ENCODE measurements around the gene SLC9A5.

Gene SLC9A5, protein sequence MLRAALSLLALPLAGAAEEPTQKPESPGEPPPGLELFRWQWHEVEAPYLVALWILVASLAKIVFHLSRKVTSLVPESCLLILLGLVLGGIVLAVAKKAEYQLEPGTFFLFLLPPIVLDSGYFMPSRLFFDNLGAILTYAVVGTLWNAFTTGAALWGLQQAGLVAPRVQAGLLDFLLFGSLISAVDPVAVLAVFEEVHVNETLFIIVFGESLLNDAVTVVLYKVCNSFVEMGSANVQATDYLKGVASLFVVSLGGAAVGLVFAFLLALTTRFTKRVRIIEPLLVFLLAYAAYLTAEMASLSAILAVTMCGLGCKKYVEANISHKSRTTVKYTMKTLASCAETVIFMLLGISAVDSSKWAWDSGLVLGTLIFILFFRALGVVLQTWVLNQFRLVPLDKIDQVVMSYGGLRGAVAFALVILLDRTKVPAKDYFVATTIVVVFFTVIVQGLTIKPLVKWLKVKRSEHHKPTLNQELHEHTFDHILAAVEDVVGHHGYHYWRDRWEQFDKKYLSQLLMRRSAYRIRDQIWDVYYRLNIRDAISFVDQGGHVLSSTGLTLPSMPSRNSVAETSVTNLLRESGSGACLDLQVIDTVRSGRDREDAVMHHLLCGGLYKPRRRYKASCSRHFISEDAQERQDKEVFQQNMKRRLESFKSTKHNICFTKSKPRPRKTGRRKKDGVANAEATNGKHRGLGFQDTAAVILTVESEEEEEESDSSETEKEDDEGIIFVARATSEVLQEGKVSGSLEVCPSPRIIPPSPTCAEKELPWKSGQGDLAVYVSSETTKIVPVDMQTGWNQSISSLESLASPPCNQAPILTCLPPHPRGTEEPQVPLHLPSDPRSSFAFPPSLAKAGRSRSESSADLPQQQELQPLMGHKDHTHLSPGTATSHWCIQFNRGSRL

GRCh38 chr16:67248401-67249177 is at the start of gene SLC9A5:
Gene SLC9A5 (plus strand): TSS chr16:67248979. CDS start chr16:67249015, 36 bp downstream.
- no peak for DNase-seq

- no peak for DNase-seq
Measured at GRCh38 chr16:67199011-67199807, 49.6 kb upstream of the SLC9A5 start, which contains the start of gene ELMO3. Gene ELMO3 (plus strand): TSS chr16:67199131. CDS start chr16:67199327, 196 bp downstream.

GRCh38 chr16:67199808-67200198 is 49.0 kb upstream of the SLC9A5 start:
- no peak for DNase-seq

DNA sequence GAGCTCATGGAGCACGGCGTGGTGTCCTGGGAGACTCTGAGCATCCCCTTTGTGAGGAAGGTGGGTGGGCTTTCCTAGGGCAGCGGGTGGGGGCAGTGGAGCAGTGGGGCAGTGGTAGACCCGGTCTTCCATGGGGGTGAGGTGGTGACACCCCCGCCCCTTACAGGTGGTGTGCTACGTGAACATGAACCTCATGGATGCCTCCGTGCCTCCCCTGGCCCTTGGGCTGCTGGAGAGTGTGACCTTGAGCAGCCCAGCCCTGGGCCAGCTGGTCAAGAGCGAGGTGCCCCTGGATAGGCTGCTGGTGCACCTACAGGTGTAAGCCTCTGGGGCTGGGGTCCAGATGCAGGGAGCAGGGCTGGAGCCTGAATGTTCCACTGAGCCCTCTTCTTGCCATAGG is 48.3 kb upstream of the SLC9A5 start:
- DNase-seq, result no peak

GRCh38 chr16:67201411-67202345 is 47.1 kb upstream of the SLC9A5 start:
- DNase-seq, result no peak

- DNase-seq, result no peak
Measured at GRCh38 chr16:67202426-67202825, 46.4 kb upstream of the SLC9A5 start.

DNA sequence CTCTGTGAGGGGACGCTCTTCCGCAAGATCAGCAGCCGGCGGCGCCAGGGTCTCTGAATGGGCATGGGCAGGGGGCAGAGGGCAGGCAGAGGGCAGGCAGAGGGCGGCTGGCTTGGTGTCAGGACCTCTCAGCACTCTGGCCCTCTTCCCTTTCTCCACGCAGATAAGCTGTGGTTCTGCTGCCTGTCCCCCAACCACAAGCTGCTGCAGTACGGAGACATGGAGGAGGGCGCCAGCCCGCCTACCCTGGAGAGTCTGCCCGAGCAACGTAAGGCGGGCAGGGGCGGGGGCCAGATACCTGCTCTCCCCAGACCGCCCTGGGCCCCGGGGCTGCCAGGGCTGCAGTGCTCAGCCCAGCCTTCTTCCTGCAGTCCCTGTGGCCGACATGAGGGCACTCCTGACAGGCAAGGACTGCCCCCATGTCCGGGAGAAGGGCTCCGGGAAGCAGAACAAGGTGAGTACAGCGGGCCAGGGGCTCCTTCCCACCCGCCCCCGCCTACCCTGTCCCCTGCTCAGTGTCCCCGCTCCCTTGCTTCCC is 45.8 kb upstream of the SLC9A5 start:
- no peak for DNase-seq

DNA sequence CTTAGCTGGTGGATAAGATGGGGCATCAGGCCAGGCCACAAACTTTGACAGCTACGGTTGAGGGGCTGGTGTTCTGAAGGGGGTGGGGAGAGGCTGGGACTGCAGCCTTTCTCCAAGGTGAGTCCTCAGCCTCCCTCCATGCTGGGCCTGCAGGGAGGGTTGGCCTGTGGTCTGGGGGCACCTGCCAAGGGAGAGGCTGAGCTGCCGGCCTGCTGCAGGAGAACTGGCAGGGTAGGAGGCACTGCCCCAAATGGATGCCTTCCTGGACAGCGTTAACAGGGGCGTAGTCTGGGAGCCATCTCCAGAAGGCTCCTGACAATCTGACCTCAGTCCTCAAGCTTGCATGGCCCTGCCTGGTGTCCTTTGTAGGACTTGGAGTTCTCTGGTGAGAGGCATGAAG is 44.7 kb upstream of the SLC9A5 start:
- DNase-seq, result no peak

DNA sequence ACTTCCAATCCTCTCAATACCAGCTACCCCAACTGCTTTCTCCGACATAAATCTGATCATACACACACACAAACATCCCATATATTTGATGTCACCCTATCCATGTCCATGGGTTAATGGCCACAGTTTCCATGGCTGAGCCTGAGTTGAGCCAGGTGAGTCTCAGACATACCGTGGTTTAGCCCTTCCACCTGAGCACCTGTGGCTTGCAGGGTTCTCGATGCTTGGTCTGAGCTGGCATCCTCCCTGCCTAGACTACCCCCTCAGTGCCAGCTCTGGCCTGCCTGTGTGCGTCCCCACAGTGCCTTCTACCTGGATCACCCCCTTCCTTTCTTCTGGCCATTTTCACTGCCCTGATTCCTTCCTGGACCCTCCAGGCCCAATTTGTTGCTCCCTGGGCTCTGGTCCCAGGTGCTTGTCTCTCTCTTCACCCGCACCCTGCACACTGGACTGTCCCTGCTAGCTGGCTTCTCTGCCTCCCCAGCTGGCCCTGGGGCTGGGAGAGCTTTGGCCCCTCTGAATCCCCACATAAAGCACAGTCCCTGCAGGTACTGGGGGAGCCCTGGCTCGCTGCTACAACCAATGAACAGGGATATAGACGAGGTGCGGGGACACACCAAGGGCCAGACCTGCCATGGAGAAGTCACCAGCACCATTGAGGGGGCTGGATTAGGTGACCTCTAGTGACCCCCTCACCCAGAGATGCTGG is 42.5 kb upstream of the SLC9A5 start:
- DNase-seq, result no peak

- no peak for DNase-seq
Measured at GRCh38 chr16:67206838-67207248, 41.9 kb upstream of the SLC9A5 start.

DNA sequence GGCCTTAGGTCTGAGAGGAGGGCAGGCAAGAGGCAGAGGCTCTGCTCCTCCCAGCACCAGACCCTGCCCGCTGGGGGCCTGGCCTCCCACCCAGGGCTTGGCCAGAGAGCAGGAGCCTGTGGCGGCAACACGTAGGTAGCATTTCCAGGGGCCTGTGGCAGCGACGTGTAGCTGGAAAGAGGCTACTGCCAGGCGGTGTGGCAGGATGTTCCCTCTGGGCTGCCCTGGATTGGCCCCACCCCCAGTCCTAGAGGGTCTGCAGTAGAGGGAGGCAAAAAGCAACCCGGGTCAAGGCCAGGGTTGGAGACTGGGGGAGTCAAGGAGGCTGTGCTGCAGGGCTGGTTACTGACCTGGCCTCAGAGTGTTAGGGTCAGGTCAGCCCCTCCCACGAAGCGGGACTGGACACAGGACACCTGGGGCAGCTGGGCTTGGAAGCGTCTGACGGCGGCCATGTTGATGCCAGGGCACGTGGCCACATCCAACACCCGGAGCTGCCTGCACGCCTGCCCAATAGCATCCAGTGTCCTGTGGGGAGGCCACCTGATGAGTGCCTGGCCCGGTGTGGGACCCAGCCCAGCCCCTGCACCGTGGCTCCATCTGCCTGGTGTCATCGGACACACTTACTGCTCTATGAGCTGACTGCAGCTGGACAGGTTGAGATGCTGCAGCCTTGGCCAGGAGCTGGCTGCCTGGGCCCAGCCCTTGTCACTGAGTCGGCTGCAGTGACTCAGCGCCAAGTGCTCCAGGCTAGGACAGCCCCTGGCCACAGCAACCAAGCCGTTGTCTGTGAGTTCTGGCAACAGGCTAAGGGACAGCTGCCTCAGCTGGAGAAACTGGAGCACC is 41.3 kb upstream of the SLC9A5 start:
- DNase-seq, result no peak

DNA sequence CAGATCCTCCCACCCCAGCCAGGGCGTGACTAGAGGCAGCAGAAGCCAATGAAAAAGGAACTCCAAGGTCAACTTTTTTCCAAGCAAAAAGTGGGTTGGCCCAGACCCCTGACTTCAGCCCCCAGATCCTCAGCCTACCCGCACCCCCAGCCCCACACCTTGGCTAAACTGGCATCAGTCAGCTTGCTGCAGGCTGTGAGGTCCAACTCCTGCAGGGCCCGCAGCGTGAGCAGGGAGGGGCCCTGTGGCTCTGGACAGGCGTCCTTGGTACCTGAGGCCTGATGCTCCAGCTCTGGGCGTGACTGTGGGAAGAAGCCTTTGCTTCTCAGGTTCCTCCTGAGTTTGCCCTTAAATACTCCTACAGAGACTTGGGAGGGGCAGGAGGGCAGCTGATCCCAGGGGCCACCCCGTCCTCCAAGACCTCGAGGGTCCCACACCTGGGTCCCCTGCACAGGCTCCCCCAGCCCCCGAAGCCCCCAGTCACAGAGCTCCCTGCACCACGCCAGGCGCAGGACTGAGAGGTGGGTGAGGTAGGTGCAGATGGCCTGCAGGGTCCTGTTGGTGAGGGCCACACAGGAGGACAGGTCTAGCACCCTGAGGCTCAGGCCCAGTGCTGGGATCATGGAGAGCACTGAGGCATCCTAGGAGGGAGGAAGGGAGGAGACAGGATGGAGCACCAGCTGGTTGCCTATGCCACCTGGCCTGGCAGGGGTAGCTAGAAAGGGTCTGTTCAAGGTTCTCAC is 40.5 kb upstream of the SLC9A5 start:
- no peak for DNase-seq

DNA sequence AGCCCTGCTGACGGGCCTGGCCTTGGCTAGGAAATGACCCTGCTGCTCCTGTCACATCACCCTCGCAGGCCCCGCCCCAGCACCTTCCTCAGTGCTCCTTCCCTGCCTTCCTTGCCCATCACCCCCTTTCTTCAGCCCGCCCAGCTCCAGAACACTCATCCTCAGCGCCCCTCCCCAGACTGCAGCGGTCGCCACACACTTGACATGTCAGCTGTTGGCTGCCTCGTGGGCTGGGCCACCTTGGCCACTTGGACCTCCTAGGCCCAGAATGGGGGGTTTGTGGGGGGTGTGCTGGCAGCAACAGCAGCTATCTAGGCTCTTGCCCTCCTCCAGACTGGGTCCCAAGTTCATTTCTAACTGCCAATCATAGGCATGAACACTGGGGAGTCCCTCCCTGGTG is 39.2 kb upstream of the SLC9A5 start:
- DNase-seq, result no peak

DNA sequence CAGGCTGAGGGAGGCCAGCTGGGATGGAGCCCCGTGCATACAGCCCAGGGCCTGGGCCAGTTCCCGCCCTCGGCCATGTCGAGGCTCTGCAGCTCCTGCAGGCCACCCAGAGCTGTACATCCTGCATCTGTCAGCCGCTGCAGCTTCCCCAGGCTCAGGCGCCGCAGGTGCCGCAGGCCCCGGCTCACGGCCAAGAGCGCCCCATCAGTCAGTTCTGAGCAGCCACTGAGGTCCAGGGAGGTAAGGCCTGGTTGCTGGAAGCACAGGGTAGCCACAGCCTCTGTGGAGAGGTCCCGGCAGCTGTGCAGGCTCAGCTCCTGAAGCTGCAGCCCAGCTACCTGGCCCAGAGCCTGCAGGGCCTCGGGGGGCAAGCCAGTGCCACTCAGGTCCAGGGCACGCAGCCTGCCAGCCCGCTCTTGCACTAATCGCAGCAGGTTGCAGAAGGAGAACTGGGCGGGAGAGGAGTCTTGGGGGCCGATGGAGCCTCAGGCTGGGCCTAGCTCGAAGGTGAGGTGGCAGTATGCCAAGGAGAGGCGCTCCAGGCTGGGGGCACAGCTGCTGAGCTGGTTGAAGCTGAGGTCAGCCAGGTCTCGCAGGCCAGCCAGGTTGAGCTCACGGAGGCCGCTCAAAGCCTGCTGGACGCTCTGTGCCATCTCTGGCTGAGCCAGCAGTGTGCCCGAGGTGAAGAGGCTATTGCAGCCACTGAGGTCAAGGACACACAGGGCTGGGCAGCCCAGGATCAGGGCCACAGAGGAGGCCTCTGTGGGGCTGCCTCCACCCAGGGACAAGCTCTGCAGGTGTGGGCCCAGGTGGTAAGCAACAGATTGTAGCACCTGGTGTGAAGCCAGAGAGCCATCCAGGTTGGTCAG is 38.5 kb upstream of the SLC9A5 start:
- DNase-seq, result no peak

DNA sequence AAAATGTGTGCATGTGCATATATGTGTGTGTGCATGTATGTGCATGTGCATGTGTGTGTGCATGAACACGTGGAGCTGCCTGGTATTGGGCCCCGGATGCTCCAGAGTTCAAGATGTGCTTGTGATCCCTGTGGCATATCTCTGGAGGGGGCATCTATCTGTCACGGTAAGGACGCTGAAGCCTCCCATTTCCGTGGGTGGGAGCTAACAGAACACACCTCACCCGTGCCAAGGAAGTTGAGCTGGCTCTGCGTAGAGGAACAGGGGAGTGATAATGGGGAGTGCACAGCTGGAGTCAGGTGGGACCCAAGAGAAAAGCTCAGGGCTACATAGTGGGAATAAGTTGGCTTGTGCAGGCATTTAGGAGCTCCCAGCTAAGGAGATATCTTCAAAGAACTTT is 37.1 kb upstream of the SLC9A5 start:
- no peak for DNase-seq

DNA sequence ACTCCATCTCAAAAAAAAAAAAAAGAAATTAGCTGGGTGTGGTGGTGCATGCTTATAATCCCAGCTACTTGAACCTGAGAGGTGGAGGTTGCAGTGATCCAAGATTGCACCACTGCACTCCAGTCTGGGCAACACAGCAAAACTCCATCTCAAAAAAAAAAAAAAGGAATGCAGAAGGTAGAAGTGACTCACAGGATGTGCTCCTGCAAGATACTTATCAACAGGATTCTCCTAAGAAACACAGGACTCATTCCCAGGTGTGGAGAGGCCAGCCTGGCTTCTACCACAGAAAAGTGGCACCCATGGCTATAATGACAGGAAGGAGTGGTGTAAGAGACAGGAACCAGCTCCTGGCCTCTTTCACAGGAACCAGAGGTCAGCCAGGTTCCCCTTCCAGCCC is 36.0 kb upstream of the SLC9A5 start:
- DNase-seq, result no peak
